Activated CD4-positive, alpha-beta memory T cell treated with anti-CD3 and anti-CD28 coated beads, Interleukin-2, amount 10 ng/mL, durations not matched to agents 7 days and 5 days (primary cell): ENCODE results near the gene SPOUT1. TPM values are rescaled to one million over a fixed set of nuclear protein-coding genes. Genes with fewer than 3 reads are reported as not detected.
A peak's percentile ranks its signal among the peaks of the same experiment; 100 is the strongest.
"Not testable (repeated sequence)": the region's sequence is repeated elsewhere in the genome, so short reads cannot be mapped to it uniquely, and the experiment has no call there.

Source experiments
- CTCF ChIA-PET: fragments of 350-600 bp; sonication (Branson Sonifier 250); formaldehyde crosslinking; loops from one replicate; lab custom pipeline; 2021; ENCODE audit warnings: antibody characterized with exemption, inconsistent platforms; lab: Charles Lee
- POLR2A ChIA-PET: fragments of 350-600 bp; sonication (Branson Sonifier 250); formaldehyde crosslinking; loops from one replicate; lab custom pipeline; 2021; ENCODE audit warnings: antibody characterized with exemption; lab: Charles Lee
- DNase-seq: peaks from one replicate; pipeline ENCODE4 v3.0.0-alpha.2; 2020
- H3K27ac Mint-ChIP-seq: one replicate; pipeline ENCODE4 v1.8.0; 2021; ENCODE audit warnings: mild to moderate bottlenecking, mixed read lengths
- H3K27me3 Mint-ChIP-seq: one replicate; pipeline ENCODE4 v1.8.0; 2021; ENCODE audit warnings: mixed read lengths
- H3K36me3 Mint-ChIP-seq: one replicate; pipeline ENCODE4 v1.8.0; 2021; ENCODE audit warnings: low read depth, mixed read lengths
- H3K4me1 Mint-ChIP-seq: one replicate; pipeline ENCODE4 v1.8.0; 2021; ENCODE audit warnings: mixed read lengths
- H3K4me3 Mint-ChIP-seq: one replicate; pipeline ENCODE4 v1.8.0; 2021; ENCODE audit warnings: mild to moderate bottlenecking, mixed read lengths
- H3K9me3 Mint-ChIP-seq: one replicate; pipeline ENCODE4 v1.8.0; 2021; ENCODE audit warnings: mixed read lengths
- total RNA-seq, 2 experiments: library from RNA; stranded (reverse); gene quantifications; one replicate each; pipeline ENCODE4 v1.2.3, GENCODE V29; 2021

The SPOUT1 gene
- total RNA-seq, 2 experiments from 2014 or later, result 54.3 to 59.2 TPM

DNA sequence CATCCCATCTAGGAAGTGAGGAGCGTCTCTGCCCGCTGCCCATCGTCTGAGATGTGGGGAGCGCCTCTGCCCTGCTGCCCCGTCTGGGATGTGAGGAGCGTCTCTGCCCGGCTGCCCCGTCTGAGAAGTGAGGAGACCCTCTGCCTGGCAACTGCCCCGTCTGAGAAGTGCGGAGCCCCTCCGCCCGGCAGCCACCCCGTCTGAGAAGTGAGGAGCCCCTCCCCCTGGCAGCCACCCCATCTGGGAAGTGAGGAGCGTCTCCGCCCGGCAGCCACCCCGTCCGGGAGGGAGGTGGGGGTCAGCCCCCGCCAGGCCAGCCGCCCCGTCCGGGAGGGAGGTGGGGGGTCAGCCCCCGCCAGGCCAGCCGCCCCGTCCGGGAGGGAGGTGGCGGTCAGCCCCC lies 49.5 kb downstream of the SPOUT1 start:
- DNase-seq, POLR2A ChIA-PET, H3K4me3 Mint-ChIP-seq, H3K27me3 Mint-ChIP-seq, H3K9me3 Mint-ChIP-seq, H3K4me1 Mint-ChIP-seq, CTCF ChIA-PET, H3K27ac Mint-ChIP-seq, H3K36me3 Mint-ChIP-seq: not testable (repeated sequence)

DNA sequence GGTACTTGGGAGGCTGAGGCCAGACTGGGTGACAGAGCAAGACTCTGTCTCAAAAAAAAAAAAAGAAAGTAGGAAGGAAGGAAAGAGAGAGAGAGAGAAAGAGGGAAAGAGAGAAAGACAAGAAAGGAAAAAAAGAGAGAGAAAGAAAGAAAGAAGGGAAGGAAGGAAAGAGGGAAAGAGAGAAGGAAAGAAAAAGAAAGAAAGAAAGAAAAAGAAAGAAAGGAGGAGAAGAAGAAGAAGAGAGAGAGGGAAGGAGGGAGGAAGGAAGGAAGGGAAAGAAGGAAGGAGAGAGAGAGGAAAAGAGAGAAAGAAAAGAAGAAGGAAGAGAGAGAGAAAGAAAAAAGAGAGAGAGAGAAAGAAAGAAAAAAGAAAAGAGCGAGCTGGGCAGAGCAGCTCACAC lies 54.8 kb downstream of the SPOUT1 start:
- no peaks in the 10 kb centered on the region for H3K9me3 Mint-ChIP-seq
- H3K4me1 Mint-ChIP-seq, result peaks cover 19% of the 10 kb centered on the region
- CTCF ChIA-PET, result interaction anchor here (0.7 kb wide), 1 partner anchor 15 kb away, joined by 3 read pairs; no protein-coding TSS in a partner anchor
- no peaks in the 10 kb centered on the region for H3K27me3 Mint-ChIP-seq
- no peak overlapping the region for H3K4me3 Mint-ChIP-seq
- H3K36me3 Mint-ChIP-seq, result no peaks in the 10 kb centered on the region
- POLR2A ChIA-PET, result no interaction called here
- H3K27ac Mint-ChIP-seq, result no peak overlapping the region
- no peak for DNase-seq

DNA sequence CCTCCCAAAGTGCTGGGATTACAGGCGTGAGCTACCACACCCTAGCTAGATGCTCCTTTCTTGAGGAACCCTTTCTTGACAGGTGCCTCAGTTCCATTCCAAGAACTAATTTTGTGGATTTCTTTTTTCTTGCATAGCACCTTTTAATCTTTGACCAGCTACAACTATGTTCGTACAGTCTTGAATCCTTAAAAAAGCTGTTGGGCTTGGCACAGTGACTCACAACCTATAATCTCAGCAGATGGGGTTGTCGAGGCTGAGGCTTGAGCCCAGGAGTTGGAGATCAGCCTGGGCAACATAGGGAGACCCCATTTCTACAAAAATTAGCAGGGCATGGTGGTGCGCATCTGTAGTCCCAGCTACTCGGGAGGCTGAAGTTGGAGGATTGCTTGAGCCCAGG lies 56.5 kb downstream of the SPOUT1 start:
- no peak for DNase-seq
- H3K4me1 Mint-ChIP-seq, result peaks cover 21% of the 10 kb centered on the region
- H3K9me3 Mint-ChIP-seq, result no peaks in the 10 kb centered on the region
- no peaks in the 10 kb centered on the region for H3K27me3 Mint-ChIP-seq
- H3K4me3 Mint-ChIP-seq, result peak overlapping the region; percentile 21
- ChIA-PET CTCF (interaction anchor here (1.2 kb wide), 1 partner anchor 45 kb away, joined by 6 read pairs; the partner anchor contains the start of gene ENDOG), POLR2A (interaction anchor here (0.9 to 3.1 kb wide), 5 partner anchors 9 to 48 kb away, joined by 3 to 28 read pairs (median 14); partner anchors contain the start of gene ZDHHC12)
- no peak overlapping the region for H3K27ac Mint-ChIP-seq
- H3K36me3 Mint-ChIP-seq, result no peaks in the 10 kb centered on the region

DNA sequence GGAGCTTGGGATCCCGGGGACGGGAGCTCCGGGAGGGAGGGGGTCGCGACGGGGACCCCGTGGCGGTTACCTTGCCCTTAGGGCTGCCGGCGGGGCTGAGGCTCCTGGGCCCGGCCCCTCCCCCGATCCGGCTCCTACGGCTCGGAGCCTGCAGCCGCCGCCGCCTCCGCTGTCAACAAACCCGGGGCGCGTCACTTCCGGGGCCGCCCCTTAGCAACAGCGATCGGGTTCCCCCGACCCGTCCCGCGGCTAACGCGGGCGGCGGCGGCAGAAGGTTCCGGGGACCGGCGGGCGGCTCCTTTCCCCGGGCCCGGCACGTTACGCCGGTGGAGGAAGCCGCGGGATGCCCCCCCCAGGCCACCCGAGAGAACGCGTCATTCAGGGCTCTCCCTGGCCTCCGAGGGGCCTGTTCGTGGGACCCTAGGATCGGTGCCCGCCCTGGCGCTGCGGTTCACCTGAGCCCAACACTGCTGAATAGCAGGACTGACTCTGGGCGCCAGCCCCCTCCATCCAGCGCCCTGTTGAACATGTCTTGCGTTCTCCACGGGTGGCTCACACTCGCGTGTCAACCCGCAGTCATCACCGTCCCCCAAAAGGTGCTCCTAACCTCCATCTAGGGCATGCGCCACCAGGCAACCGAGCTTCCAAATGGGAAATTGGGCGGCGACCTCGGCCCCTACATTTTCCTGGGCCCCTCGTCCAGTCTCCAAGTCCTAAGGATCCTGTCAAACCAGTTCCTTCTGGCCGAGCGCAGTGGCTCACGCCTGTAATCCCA lies 57.7 kb downstream of the SPOUT1 start, which contains the start of gene ZER1:
ZER1 (minus strand) TSS at position 183 of the 775 bp plus-strand sequence. CDS start 16,362 bp downstream, outside the sequence.
- Mint-ChIP-seq H3K4me1 (peaks cover 21% of the 10 kb centered on the region), H3K36me3 (peaks cover 3% of the 10 kb centered on the region), H3K27me3 (no peaks in the 10 kb centered on the region), H3K9me3 (no peaks in the 10 kb centered on the region), H3K4me3 (peak within 1 kb of the TSS; percentile 98), H3K27ac (peak within 1 kb of the TSS; percentile 94)
- POLR2A ChIA-PET, result interaction anchor here (0.8 to 3.1 kb wide), 13 partner anchors 10 to 409 kb away, joined by 3 to 28 read pairs (median 4); partner anchors contain the start of genes ENDOG, SPOUT1, TBC1D13 and ZDHHC12
- CTCF ChIA-PET, result interaction anchor here (1.0 to 1.4 kb wide), 4 partner anchors 16 to 48 kb away, joined by 4 to 6 read pairs (median 5); partner anchors contain the start of genes ENDOG and ZDHHC12
- peak; percentile 94 for DNase-seq

DNA sequence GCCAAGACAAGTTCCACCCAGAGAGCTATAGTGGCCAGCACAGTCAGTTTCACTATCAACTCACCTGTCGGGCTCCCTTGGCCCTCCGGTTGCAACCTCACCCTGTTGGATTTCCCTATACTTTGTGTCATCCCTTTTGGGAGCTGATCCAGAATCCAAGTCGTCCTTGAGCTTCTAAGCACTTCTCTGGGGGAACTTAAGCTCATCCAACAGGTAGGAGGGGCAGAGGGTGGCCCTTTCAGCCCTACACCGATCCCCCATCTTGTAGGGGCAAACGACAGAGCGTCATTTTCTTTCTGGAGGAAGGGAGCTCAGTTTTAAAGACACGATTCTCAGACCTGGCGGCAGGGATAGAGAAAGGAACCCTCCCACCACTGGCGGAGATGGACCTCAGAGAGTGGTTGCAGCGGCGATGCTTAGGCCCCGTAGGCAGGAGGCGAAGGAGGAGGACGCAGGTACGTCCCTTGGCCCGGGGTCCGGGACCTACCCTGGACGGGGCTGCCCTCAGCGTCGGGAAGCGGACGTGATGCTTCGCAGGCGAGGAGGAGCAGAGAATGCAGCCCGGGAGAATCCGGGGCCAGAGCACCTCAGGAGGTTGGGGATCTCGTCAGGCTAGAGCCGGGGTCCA lies 58.4 kb downstream of the SPOUT1 start:
- POLR2A ChIA-PET, result interaction anchor here (0.7 to 3.1 kb wide), 14 partner anchors 9 to 409 kb away, joined by 3 to 28 read pairs (median 4); partner anchors contain the start of genes ENDOG, SPOUT1, SPTAN1 and TBC1D13
- peak; percentile 27 for DNase-seq
- H3K27ac Mint-ChIP-seq, result peak overlapping the region; percentile 94

GRCh38 chr9:128770286-128771030 lies 59.1 kb downstream of the SPOUT1 start:
- CTCF ChIA-PET, result interaction anchor here (0.8 to 2.2 kb wide), 7 partner anchors 11 to 63 kb away, joined by 3 to 6 read pairs (median 4); partner anchors contain the start of genes ENDOG and ZDHHC12
- Mint-ChIP-seq H3K36me3 (peaks cover 3% of the 10 kb centered on the region), H3K4me1 (peaks cover 21% of the 10 kb centered on the region), H3K27me3 (no peaks in the 10 kb centered on the region), H3K27ac (peak overlapping the region; percentile 94), H3K9me3 (no peaks in the 10 kb centered on the region), H3K4me3 (peak overlapping the region; percentile 98)
- POLR2A ChIA-PET, result interaction anchor here (0.7 to 3.1 kb wide), 12 partner anchors 9 to 408 kb away, joined by 3 to 28 read pairs (median 4); partner anchors contain the start of genes ENDOG, SPTAN1 and ZDHHC12
- DNase-seq, result no peak

More for the DNA sequence above, 58.4 kb downstream of the SPOUT1 start:
- Mint-ChIP-seq H3K36me3 (peaks cover 3% of the 10 kb centered on the region), H3K4me3 (peak overlapping the region; percentile 98), H3K9me3 (no peaks in the 10 kb centered on the region), H3K27me3 (no peaks in the 10 kb centered on the region), H3K4me1 (peaks cover 21% of the 10 kb centered on the region)
- CTCF ChIA-PET, result interaction anchor here (0.8 to 2.2 kb wide), 6 partner anchors 10 to 47 kb away, joined by 3 to 6 read pairs (median 4); partner anchors contain the start of genes ENDOG and ZDHHC12

Other genes with a start within 250 kb of the SPOUT1 start
- gene DYNC2I2, start 172.9 kb downstream of the SPOUT1 start, total RNA-seq, result 10 to 100 TPM; 51.5 to 53.5 TPM
- gene SET, start 140.6 kb downstream of the SPOUT1 start, total RNA-seq, result 100 to 1,000 TPM; 355 to 379 TPM
- gene PKN3, start 127.3 kb downstream of the SPOUT1 start, total RNA-seq, result 1 to 10 TPM; 5.0 to 5.6 TPM
- 10 to 100 TPM; 79.3 to 81.5 TPM for gene ZDHHC12, start 105.7 kb downstream of the SPOUT1 start, total RNA-seq
- 10 to 100 TPM; 24.1 to 24.4 TPM for gene ZER1, start 57.9 kb downstream of the SPOUT1 start, total RNA-seq
- gene TBC1D13, start 42.5 kb downstream of the SPOUT1 start, total RNA-seq, result 10 to 100 TPM; 18.0 to 21.4 TPM
- gene ENDOG, start 11.3 kb downstream of the SPOUT1 start, total RNA-seq, result 10 to 100 TPM; 16.7 to 19.1 TPM
- 10 to 100 TPM; 12.7 to 14.8 TPM for gene KYAT1, start 52.2 kb upstream of the SPOUT1 start, total RNA-seq
- gene LRRC8A, start 52.3 kb upstream of the SPOUT1 start, total RNA-seq, result 10 to 100 TPM; 37.1 to 38.1 TPM
- 1 to 10 TPM; 1.1 to 1.4 TPM for gene PHYHD1, start 91.2 kb upstream of the SPOUT1 start, total RNA-seq
- gene DOLK, start 117.8 kb upstream of the SPOUT1 start, total RNA-seq, result 1 to 10 TPM; 7.0 TPM
- gene NUP188, start 117.9 kb upstream of the SPOUT1 start, total RNA-seq, result 10 to 100 TPM; 65.8 to 73.6 TPM
- gene SH3GLB2, start 198.5 kb upstream of the SPOUT1 start, total RNA-seq, result 10 to 100 TPM; 87.0 to 90.5 TPM
- 10 to 100 TPM; 36.5 to 40.9 TPM for gene MIGA2, start 206.8 kb upstream of the SPOUT1 start, total RNA-seq